ENCODE measurements around the gene ATP8A2.

DNA sequence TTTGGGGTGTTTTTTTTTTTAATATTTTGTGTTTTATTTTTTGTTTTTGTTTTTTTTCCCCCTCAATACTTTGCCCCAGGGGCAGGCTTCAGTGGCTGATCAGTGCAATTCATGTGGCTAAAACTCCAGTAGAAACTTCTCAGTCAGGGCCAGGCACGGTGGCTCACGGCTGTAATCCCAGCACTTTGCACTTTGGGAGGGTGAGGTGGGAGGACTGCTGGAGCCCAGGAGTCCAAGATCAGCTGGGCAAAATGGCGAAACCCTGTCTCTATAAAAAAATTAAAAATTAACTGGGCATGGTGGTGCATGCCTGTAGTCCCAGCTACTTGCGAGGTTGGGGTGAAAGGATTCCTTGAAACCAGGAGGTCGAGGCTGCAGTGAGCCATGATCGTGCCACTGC, 17.4 kb upstream of the ATP8A2 start:
- TF ChIP-seq POLR2AphosphoS5 (IDR thresholded peaks at IDR 0.05) (no peak), EP300 (IDR thresholded peaks at IDR 0.05; ENCODE audit: low read depth) (no peak)
- TF ChIP-seq, protein P1, sequence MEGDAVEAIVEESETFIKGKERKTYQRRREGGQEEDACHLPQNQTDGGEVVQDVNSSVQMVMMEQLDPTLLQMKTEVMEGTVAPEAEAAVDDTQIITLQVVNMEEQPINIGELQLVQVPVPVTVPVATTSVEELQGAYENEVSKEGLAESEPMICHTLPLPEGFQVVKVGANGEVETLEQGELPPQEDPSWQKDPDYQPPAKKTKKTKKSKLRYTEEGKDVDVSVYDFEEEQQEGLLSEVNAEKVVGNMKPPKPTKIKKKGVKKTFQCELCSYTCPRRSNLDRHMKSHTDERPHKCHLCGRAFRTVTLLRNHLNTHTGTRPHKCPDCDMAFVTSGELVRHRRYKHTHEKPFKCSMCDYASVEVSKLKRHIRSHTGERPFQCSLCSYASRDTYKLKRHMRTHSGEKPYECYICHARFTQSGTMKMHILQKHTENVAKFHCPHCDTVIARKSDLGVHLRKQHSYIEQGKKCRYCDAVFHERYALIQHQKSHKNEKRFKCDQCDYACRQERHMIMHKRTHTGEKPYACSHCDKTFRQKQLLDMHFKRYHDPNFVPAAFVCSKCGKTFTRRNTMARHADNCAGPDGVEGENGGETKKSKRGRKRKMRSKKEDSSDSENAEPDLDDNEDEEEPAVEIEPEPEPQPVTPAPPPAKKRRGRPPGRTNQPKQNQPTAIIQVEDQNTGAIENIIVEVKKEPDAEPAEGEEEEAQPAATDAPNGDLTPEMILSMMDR (IDR thresholded peaks at IDR 0.05), result no peak

Data from transverse colon (tissue), 4 donors.